Stimulated activated CD4-positive, alpha-beta T cell treated with anti-CD3 and anti-CD28 coated beads, Interleukin-4, amount 100 ng/mL, for 24 hours (primary cell): ENCODE measurements around the gene ITFG2.
"Not testable (repeated sequence)": the region's sequence is repeated elsewhere in the genome, so short reads cannot be mapped to it uniquely, and the experiment has no call there.

ENCODE experiments used
- DNase-seq: peaks from one replicate; pipeline ENCODE4 v3.0.0-alpha.2; 2020

The ITFG2 gene

DNA sequence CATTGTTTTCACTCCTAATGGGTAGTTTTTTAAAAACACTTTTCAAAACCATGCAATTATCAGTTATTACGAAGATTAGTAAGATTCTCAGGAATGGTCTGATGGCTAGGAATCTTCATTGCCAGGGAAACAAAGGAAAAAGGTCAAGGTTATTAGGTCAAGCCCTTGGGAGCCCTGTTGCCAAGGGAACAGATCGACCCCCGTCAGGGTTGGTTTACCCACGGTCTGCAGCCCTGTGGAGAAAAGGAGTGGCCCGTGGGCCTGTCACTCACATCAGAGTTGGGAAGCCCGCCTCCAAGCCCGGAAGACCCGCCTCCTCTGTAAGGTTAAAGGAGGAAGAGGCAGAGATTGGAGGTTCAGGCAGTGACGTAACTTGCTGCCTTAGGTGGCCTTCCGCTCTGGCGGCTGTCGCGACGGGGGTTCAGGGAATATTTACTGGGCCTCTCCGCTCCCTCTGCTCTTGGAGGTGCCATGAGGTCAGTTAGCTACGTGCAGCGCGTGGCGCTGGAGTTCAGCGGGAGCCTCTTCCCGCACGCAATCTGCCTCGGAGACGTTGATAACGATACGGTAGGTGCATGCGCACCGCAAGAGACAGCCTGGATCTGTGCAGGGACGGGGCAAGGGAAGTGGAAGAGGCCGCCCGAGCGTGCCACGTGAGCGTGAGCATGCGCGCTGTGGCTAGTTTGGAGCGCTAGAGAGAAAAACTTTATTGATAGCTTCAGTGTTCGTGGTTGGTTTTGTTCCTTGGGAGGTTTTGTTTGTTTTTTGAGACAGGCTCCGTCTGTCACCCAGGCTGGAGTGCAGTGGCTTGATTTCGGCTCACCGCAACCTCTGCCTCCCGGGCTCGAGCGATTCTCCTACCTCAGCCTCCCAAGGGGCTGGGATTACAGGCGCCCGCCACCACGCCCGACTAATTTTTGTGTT lies at the start of gene ITFG2:
Gene ITFG2 (plus strand): TSS at position 379 of the 924 bp plus-strand sequence. CDS start 93 bp downstream, at position 472.
- DNase-seq, result peak; percentile 98

DNA sequence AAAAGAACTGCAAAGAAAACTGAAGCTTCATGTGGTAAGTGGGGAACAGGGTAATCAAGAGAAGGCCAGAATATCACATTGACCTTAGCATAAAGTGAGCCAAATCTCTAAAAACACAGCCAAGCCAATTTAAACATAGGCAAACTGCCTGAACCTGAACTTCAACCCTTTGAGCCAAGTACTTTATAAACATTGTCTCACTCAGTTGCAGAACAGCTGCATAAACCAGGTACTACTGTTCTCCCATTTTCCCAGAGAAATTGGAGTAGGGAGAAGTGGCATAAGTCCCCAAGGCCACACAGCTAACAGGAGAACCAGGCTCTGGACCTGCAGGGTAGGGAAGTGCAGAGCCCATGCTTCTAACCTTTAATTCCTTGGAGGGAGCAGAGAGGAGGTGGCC lies 48.1 kb upstream of the ITFG2 start:
- no peak for DNase-seq

DNA sequence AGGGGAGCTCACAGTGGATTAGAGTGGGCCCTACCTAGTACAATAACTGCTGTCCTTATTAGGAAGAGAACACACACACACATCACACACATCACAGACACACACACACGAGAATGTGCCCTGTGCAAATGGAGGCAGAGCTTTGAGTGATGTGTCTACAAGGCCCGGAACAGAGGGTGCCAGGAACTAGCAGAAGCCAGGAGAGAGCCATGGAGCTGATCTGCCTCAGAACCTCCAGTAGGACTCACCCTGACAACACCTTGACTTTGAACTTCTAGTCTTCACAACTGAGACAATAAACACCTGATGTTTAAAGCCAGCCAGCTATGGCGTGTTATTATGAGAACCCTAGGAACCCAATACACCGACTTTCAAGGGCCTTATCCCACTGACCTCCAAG lies 47.4 kb upstream of the ITFG2 start:
- DNase-seq, result no peak

DNA sequence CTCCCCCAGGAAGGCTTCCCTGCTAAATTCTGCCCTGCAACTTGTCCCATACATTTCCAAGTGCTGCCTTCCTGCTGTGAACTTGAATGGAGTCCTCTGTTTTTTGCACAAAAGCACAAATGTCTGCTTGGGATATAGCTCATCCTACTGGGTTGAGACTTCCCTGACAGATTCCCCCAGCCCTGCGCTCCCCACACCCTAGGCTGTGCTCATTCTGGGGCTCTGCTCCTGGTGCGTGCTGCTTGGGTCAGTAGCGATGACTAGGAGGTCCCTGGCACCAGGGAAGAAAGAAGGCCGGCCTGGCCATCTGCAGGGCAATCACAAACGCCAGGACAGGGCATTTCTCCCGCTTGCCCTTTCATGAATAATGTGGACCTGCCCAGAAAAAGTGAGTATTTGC lies 46.9 kb upstream of the ITFG2 start:
- DNase-seq, result no peak

DNA sequence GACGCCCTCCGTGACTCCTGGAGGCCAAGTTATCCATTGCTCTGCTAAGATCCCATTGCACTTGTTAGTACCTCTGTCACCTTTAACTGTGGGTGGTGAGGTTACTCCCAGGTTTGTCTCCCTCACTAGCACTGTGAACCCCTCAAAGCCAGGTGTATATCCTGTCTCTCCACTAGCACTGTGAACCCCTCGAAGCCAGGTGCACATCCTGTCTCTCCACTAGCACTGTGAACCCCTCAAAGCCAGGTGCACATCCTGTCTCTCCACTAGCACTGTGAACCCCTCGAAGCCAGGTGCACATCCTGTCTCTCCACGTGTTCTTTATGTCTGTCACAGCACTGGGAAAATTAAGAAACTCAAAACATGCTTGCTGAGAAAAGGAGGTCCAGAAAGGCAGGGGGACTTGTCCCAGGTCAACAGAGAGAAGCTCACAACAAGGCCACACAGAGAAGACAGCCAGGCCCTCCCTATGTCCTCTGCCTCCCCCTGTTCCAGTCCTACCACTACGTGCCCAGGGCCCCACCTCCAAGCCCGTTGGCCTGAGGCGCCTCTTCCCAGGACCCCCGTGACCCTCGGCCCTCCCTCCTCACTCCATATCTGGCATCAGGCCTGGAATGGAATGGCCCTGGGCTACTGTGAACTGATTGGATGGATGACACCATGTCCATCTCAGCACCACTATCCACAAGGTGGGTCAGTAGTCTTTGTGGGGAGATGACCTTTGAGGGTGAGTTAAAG lies 44.1 kb upstream of the ITFG2 start:
- no peak for DNase-seq

DNA sequence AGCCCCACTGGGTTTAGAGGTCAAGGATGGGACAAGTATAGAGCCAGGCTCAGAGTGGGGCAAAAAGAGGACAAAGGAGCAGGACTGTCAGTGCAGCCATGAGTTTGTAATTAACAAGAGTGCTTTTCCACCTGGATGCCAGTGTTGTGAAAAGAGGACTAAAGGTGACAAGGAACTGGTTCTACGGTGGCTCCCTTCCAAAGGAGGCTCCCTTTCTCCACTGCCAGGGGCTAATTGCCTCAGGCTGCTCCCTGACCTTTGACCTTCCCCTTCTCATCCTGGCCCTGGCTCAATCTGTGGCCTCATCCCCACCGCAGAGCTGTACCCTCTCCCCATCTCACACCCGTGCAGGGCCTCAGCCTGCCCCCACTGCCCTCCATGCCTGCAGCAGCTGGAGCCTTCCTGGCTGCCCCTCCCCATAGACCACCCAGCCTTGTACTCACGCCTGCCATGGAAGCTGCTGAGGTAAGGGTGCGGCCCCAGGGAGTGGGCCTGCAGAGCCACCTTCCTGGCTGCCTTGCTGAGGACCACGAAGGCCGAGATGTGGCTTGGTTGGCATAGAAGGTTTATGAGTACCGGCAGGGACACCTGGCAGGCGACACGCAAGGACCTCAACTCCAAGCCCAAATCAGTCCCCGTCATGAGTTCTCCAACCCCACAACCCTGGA lies 42.5 kb upstream of the ITFG2 start:
- no peak for DNase-seq

DNA sequence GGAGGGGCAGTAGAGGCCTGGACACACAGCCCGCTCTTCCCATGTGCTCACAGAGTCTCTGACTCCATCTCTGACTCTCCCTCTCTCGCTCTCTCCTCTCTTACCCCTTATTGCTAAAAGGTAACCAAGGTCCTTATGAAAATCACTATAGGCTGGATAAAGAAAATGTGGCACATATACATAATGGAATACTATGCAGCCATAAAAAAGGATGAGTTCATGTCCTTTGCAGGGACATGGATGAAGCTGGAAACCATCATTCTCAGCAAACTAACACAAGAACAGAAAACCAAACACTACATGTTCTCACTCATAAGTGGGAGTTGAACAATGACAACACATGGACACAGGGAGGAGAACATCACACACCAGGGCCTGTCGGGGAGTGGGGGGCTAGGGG lies 41.9 kb upstream of the ITFG2 start:
- not testable (repeated sequence) for DNase-seq

DNA sequence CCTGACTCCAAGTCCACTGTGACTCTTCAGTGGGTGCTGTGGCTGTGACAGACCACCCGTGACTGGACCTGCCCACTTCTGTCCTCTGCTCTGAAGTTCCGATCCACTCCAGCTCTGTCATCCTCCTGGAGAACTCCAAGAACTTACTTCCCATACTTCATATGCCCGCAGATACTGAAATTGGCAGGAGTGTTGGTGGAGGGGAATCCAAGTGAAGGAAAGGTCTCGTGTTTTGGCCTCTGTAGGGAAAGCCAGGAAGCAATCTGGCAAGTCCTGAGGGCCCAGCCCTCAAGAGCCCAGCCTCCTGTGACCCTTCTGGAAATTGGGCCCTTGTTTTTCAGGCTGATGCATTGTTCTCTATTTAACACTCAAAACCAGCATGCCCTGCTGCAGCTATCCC lies 40.1 kb upstream of the ITFG2 start:
- no peak for DNase-seq

DNA sequence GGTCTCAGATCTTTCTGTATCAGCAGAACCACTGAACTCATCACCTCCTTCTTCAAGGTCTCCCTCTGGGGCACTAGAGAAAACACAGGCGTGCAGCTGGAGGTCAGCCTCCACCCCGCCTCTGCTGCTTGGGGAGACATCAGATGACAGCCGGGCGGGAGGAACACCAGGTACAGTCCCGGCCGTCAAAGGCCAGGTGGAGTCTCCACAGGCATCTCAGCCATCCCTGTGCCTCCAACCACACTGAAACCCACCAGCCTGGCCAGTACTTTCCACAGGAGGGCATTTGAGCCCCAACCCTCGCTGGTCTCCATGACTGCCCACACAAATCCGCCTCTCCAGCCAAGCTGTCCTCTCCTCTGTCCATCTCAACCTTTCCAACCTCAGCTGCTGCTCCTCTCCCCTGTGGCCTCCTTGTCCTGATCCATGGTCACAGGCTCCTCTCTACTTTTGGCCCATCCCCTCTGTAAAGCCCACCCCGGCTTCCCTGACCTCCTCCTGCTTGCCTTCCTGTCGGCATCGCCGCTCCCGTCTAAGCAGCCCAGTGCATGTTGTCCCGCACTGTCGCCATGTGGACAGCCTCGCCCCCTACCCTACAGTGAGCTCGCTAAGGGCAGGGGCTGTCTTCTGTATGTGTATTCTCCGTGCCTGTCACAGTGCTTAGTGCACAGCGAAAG lies 39.1 kb upstream of the ITFG2 start:
- no peak for DNase-seq

DNA sequence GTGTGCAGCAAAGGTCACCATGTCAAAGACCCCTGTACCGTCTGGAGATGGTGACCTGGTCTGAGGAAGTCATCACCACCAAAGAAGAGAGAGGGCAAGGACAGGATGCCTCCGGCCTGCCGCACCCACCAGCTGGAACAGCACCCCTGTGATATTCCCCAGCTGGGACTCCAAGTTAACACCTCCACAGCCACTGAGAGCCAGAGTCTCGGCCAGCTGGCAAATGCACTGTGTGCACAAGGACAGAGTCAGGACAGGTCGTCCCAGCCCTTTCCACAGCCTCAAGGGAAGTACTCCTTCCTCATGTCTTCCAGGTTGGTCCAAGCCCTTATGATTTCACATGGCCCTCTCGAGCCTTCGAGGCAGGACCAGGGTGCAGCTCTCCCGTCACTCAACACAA lies 37.0 kb upstream of the ITFG2 start:
- DNase-seq, result no peak

DNA sequence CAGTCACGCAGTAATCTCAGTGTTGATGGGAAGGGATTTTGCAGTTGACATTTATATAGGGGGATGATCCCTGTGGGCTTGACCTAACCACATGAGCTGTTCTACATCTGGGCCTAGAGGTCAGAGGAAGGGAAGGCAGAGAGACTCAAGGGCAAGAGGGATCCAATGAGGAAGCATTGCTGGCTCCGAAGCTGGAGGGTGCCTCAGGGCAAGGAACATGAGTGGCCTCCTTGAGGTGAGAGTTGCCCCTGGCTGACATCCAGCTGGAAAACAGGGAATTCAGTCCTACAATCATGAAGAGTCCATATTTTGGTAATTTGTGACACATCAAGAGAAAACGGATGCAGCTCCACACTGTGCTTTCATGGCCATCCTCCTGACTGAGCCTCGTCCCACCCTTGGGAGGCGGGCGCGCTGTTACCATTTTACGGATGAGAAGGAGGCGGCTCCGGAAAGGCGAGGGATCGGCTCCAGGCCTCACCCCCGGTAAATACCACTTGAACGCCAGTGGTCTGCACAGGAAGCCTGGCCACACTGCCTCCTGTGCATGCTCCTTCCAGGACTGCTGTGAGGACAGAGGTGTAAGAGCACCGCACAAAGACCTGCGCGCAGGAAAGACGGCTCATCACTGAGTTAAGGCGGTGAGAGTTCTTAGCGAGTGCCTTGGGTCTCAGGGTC lies 36.2 kb upstream of the ITFG2 start:
- no peak for DNase-seq

DNA sequence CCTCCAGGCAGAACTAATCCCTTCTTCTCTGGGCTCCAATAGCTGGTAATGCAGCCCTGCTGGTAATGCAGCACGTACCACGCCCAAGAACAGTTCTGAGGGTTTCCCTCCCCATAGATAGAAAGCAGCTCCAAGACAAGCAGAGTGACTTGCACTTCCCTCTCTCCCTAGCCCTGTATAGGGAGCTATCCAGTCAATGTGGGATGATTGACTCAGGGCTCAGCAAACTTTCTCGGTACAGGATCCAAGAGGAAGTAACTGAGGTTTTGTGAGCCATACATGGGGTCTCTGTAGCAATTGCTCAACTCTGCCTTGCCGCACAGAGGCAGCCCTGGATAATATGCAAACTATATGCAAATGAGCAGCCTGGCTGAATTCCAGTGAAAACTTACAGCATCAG lies 33.2 kb upstream of the ITFG2 start:
- DNase-seq, result no peak

DNA sequence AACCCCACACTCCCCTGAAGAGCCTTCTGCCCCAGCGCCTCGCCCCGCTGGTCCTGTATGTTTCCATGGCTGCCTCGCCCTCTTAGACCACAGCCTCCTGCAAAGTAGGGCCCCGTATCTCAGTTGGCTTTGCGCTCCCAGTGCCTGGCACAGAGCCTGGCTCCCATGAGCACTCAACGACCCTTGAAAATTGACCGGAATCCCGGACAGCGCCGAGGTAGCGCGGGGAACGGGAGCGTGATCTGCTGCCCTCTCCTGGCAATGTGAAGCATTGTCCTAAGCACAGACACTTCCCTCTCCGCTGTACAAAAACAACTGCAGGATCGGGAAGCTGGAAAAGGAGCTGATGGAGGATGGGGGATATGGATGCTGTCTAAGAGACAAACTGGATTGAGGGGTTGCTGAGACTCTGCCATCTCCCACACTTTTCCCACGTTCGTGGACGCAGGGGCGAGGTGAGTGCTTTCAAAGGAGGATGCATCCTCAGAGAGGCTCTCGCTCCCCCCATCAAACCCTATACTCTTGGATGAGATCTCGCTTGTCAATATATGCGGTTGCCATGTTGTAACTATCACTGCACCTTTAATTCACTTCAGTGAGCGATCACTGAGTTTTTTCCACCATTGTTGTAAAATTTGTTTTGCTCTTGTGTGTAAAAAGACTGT lies 28.4 kb upstream of the ITFG2 start:
- peak; percentile 48 for DNase-seq

DNA sequence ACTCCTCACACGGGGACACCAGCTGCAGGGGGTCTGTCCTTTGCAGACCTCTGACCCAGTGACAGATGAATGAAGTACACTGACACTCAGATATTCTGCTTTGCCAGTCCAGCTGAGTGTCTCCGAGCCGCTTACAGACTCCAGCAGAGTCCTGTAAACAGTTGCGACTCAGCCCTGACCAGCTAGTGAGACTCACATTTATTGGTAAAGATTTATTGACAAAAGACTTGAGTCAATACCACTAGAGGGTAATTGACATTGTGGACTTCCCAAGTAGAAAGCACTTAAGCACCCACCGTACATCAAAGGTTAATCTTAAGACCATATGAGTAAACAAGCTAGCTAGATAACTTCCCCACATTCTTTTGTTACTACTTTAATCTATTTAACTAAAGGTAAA lies 27.5 kb upstream of the ITFG2 start:
- DNase-seq, result no peak

DNA sequence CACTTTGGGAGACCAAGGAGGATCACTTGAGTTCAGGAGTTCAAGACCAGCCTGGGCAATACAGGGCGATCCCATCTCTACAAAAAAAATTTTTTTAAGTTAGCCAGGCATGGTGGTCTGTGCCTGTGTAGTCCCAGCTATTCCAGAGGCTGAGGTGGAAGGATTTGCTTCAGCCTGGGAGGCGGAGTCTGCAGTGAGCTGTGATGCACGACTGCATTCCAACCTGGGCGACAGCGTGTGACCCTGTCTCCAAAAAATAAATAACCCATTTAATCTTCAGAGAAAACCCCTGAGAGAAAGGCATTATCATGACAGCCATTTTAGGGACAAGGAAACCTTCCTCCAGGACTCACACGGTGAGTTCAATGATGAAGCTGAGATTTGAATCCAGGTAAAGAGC lies 21.4 kb upstream of the ITFG2 start:
- DNase-seq, result no peak

DNA sequence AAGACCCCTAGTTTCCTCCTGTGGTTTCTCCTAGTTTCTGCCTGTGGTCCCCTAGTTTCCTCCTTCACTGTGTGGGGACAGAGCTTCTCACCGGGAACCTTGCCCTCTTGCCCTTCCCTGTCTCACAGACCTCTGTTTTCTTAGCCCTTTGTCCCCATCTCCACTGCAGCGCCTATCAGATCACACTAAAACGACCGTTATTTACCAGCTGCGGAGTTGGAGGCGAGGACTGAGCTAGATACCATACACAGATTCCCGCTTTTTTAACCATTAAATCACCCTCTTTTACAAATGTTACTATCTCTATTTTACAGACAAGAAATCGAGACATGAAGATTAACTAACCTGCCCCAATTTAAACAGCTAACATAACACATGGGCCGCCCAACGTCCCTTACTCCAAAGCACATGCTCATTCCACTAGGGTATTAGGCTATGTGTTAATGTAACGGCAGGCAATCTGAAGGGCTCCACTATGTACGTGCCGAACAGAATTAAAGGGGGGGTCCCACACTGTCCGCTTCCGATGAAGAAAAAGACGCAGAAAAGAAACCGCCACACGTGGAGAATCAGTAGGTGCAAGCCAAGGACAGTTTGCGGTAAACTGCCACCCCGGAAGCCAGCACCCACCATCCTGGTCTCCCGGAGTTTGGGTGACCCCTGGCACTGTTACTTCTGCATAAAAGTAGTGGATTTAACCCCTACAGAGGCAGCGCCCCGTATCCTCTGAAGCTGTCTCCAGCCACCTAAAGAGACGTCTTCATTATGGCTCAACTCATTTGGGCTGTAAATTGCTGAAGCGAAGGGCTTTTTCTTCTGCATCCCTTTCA lies 19.6 kb upstream of the ITFG2 start:
- no peak for DNase-seq

DNA sequence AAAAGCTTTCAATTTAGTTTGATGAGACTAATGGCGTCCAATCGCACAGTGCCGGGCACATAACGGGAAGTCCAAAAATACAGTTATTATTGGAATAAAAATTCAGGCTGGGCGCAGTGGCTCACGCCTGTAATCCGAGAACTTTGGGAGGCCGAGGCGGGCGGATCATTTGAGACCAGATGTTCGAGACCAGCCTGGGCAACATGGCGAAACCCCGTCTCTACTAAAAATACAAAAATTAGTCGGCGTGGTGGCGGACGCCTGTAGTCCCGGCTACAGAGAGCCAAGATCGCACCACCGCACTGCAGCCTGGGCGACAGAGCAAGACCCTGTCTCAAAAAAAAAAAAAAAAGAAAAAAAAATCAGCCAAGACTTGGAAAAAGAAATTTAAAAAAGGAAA lies 18.9 kb upstream of the ITFG2 start:
- DNase-seq, result no peak

DNA sequence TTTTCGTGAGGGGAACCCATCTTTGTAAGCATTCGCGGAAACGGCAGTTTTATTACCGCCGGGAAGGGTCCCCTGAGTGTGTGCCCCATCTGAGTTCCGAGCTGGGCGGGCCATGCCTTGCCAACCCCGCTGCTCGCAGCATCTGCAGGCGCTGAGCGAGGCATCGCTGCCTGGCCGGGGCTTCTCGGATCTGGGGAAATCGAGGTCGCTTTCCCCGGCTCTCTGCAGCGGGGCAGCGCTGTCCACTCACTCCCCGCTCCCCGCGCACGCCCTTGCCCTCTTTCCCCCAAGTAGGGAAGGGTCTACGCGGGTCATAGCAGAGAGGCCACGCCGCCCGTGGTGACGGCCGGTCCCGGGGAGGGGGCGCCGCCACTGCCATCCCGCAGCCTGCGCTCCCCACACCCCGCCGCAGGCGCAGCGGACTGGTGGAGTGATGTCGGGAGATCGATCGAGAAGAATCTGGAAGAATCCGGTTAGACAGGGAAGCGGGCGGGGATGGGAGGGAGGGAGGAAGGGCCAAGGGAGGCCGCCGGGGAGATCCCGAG lies 18.2 kb upstream of the ITFG2 start:
- peak; percentile 26 for DNase-seq

DNA sequence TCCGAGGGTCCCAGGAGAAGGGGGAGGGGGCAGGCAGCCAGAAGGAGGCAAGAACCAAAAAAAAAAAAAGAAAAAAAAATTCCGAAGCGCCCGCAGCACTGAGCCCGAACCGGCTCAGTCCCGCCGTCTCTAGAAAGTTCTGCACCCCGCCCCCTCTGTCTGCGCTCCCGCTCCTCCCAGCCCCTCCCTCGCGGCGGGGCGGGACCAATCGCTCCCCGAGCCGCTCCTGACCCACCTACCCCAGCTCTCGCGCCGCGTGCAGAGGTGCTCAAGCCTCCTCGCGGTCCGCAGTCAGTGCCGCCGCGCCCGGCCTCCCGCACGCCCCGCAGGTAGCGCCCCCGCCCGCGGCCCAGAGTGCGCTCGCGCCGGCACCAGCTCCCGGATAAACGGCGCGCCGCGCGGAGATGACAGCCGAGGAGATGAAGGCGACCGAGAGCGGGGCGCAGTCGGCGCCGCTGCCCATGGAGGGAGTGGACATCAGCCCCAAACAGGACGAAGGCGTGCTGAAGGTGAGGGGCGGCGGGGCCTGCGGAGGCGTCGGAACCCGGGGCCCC lies 17.7 kb upstream of the ITFG2 start, which contains the start of gene FKBP4:
Gene FKBP4 (plus strand): TSS at position 235 of the 554 bp plus-strand sequence. CDS start 170 bp downstream, at position 405.
- DNase-seq, result peak; percentile 91
